Heart right ventricle (tissue), 16 donors: ENCODE measurements around the gene KMT2C. TPM values are rescaled to one million over a fixed set of nuclear protein-coding genes. Genes with fewer than 3 reads are reported as not detected.

ENCODE experiments used
- ATAC-seq, 8 donors: fragments of 200-7000 bp; cut with Tn5 transposase; one replicate each; pipeline ENCODE4 v1.9.1; 2020; ENCODE audit warnings: mild to moderate bottlenecking in 8 of 8, moderate library complexity in 8 of 8, moderate number of reproducible peaks in 1 of 8
- DNase-seq, 2 donors: peaks; one replicate each; pipeline ENCODE4 v3.0.0-alpha.2; 2020
- H3K27ac ChIP-seq, 10 donors: fragments of 200-600 bp; sonication (generic) in 2 of 10; one replicate each; pipeline versions ENCODE4 v1.5.0 to v1.8.0; 2020 to 2022; ENCODE audit warnings: mild to moderate bottlenecking in 3 of 10
- H3K27me3 ChIP-seq, 7 donors: fragments of 200-600 bp; one replicate each; pipeline ENCODE4 v1.8.0; 2021 to 2022; ENCODE audit warnings: mild to moderate bottlenecking in 2 of 7
- H3K36me3 ChIP-seq, 9 donors: fragments of 200-600 bp; sonication (generic) in 1 of 9; one replicate each; pipeline versions ENCODE4 v1.5.0 to v1.8.0; 2020 to 2022; ENCODE audit warnings: mild to moderate bottlenecking in 2 of 9
- H3K4me1 ChIP-seq, 9 donors: fragments of 200-600 bp; sonication (generic) in 1 of 9; one replicate each; pipeline versions ENCODE4 v1.5.0 to v1.8.0; 2020 to 2022; ENCODE audit warnings: mild to moderate bottlenecking in 4 of 9
- H3K4me3 ChIP-seq, 10 donors: fragments of 200-600 bp; sonication (generic) in 2 of 10; one replicate each; pipeline versions ENCODE4 v1.5.0 to v1.8.0; 2020 to 2022; ENCODE audit warnings: mild to moderate bottlenecking in 7 of 10, moderate library complexity in 2 of 10
- H3K9me3 ChIP-seq, 11 donors: fragments of 200-600 bp in 10 of 11; sonication (generic) in 2 of 11; one replicate each; pipeline versions ENCODE4 v1.5.0 to v1.8.0; 2013 to 2022; ENCODE audit warnings: mild to moderate bottlenecking in 2 of 11, control low read depth in 1 of 11, moderate library complexity in 1 of 11
- CTCF ChIP-seq, 9 donors: fragments of 200-600 bp; sonication (generic) in 2 of 9; IDR thresholded peaks; one replicate each; pipeline versions ENCODE4 v1.5.0 to v1.8.0; 2021 to 2022; ENCODE audit warnings: antibody characterized with exemption in 9 of 9, mild to moderate bottlenecking in 5 of 9, moderate library complexity in 1 of 9
- WGBS, 2 donors: extraction: QIAGEN DNeasy Blood & Tissue Kit; methylation state at CpG; one replicate each; pipeline ENCODE4 v1.1.7; 2013; ENCODE audit warnings: inconsistent platforms in 1 of 2; 5-methylcytosine and 5-hydroxymethylcytosine counted together
- intact Hi-C, 10 donors: fragments of 100-400 bp; cut with DNase I; formaldehyde crosslinking; loops; one replicate each; pipeline versions ENCODE4 v1.11.1 to v1.14.2; 2022
- long read RNA-seq, 3 donors: library from polyadenylated mRNA; unstranded; transcript quantifications; one replicate each; pipeline ENCODE4 v2.0.0, GENCODE V29; 2020 to 2021
- polyA plus RNA-seq, 2 donors: library from polyadenylated mRNA; stranded (reverse); fragments of 200-250 nt; gene quantifications; one replicate each; pipeline ENCODE4 v1.2.3, GENCODE V29; 2013
- total RNA-seq, 10 donors: library from RNA; stranded (reverse); fragmentation: NEBNext Ultra II Directional in 3 of 10; extraction: Animal tissue kit (Norgen Biotek cat#: 25700) in 3 of 10; gene quantifications; one replicate each; pipeline versions ENCODE4 v1.2.1 to v1.2.4, GENCODE V29; 2021 to 2023
- donor health status: Arrhythmogenic right ventricular cardiomyopathy.
- donor health status: ischemic (EF 13 %, LVEDD 7.1; RV severe dilation, severe dysfunction).
- donor health status: healthy with polysubstance abuse.
- donor health status: DM: no; HTN: yes; CAD: no.
- donor health status: DM: no; HTN: no; CAD: no.
- donor health status: ischemic (EF 25% LVEDD 6.9; RV normal size, moderate dysfunction).
- donor health status: ischemic (EF 25% LVEDD 5.7; RV mildly dilated, moderate dysfunction).
- donor health status: healthy.
- donor health status: DM: yes; HTN: yes; CAD: no.
- donor health status: Ischemic cardiomyopathy.
- donor health status: ischemic (EF 35%, LVEDD 5.7; RV mildly dilated, moderate dysfunction).
- donor health status: nonischemic (EF 11% LVEDD 7.7; RV severe dilation, severe dysfunction).
- donor health status: DM: yes; HTN: yes; CAD: no.
- donor health status: PGD.
- donor health status: ischemic (EF 29% LVEDD 5.4; RV normal size, mild dysfunction).
- donor health status: nonischemic (EF 23%, LVEDD 6.1; RV moderate dilation, normal function).

Gene KMT2C
- 10 to 100 TPM; 31.3 to 54.3 (median 47.5) TPM for total RNA-seq
- polyA plus RNA-seq, result 10 to 100 TPM in 1 of 2 donors, 1 to 10 TPM in 1; 5.5 to 14.6 TPM
- long read RNA-seq, donor 1, partial matches to known transcripts, result 31 of 42 reads
- long read RNA-seq, donor 1, other reads (novel, unspliced or antisense), result 11 of 42 reads
- long read RNA-seq, donor 2, partial matches to known transcripts, result 19 of 29 reads
- long read RNA-seq, donor 2, other reads (novel, unspliced or antisense), result 10 of 29 reads
- long read RNA-seq, donor 3, partial matches to known transcripts, result 19 of 33 reads
- long read RNA-seq, donor 3, other reads (novel, unspliced or antisense), result 14 of 33 reads

DNA sequence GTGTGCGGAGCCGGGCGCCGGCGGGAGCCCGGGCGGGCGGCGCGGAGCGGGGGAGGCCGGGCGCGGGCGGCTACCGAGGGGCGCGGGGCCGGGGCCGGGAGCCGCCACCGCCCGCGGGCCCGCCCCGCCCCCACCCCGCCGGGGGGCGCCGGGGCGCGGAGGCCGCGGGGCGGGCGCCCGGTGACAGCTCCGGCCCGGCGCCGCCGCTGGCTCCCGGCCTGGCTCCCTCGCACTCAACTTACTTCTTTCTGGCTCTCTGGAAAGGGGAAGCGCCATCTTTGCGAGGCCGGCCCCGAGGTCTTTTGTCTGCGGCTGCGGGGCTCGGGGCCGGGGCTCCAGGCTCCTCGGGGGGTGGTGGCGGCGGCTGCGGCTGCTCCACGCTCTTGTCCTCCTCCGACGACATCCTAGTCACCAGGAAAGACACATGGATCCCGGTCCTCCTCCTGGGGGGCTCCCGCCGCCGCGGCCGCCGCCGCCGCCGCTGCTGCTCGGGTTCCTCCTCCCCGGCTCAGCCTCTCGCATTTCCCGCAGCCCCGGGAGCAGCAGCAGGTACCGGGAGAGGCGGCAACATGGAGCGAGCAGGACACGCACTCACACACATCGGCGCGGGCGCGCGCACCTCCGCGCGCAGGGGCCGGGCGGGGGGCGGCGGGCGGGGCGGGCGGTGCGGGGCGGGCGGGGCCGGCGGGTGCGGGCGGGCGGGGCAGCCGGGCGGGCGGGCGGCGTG lies at the start of gene KMT2C:
Gene KMT2C, minus strand, starts transcription at position 620 of the 727 bp plus-strand sequence. Its CDS starts 217 bp downstream, at position 403.
- no peaks in the 10 kb centered on the region for H3K36me3 ChIP-seq
- intact Hi-C loops, result loop anchor here in 6 of 10 donors (1.0 to 10.0 kb wide), 4 partner anchors 27 to 101 kb away; no protein-coding TSS in a partner anchor
- DNase-seq (peak; percentile 65 to 69), ATAC-seq (peak in 7 of 8 donors; percentile 23 to 48 (median 43))
- peaks cover 4 to 41% (median 35%) of the 10 kb centered on the region in 9 donors for H3K4me1 ChIP-seq
- TF ChIP-seq CTCF (IDR thresholded peaks at IDR 0.05), result no peak
- peak within 1 kb of the TSS; percentile 77 to 99 (median 92) for H3K4me3 ChIP-seq
- H3K27ac ChIP-seq, result peak within 1 kb of the TSS; percentile 93 to 100 (median 98)
- WGBS, 2 donors, result 1% methylated on average over 59 to 101 of the region's 107 CpGs
- H3K9me3 ChIP-seq, result no peaks in the 10 kb centered on the region
- H3K27me3 ChIP-seq, result no peaks in the 10 kb centered on the region

- WGBS, 2 donors, result 87 to 88% methylated on average over 4 of the region's 4 CpGs
- H3K9me3 ChIP-seq, result no peaks in the 10 kb centered on the region
- ATAC-seq (no peak), DNase-seq (no peak)
- TF ChIP-seq CTCF (IDR thresholded peaks at IDR 0.05), result no peak
- no peaks in the 10 kb centered on the region for H3K4me1 ChIP-seq
- no peaks in the 10 kb centered on the region for H3K27me3 ChIP-seq
- no peak overlapping the region for H3K27ac ChIP-seq
- no peak overlapping the region for H3K4me3 ChIP-seq
- intact Hi-C loops, result no loop called here
- H3K36me3 ChIP-seq, result no peaks in the 10 kb centered on the region
Measured at GRCh38 chr7:152481082-152481481, 45.3 kb upstream of the KMT2C start.

DNA sequence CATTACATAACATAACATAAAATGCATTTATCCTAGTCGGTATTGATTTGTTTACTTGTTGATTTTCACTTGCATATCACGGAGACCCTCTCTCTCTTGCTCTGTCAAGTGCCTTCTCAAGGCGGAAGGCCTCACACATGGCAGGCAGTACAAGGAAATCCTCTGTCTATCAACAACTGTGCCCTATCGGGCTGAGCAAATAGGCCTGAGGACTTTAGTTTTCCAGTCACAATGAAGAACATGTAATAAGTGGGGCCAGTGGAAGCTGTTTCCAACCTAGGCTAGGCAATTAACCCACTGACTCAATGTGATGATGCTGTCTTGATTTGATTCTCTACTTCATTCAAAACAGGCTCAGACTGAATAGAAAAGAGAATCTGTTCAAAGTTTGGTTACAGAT lies 44.9 kb upstream of the KMT2C start:
- no peak for ATAC-seq
- Histone ChIP-seq H3K27ac (no peak overlapping the region), H3K27me3 (no peaks in the 10 kb centered on the region), H3K4me3 (no peak overlapping the region), H3K4me1 (no peaks in the 10 kb centered on the region), H3K36me3 (no peaks in the 10 kb centered on the region), H3K9me3 (no peaks in the 10 kb centered on the region)
- intact Hi-C loops, result no loop called here
- DNase-seq, result no peak
- TF ChIP-seq CTCF (IDR thresholded peaks at IDR 0.05), result no peak
- 86 to 89% methylated on average over 4 of the region's 4 CpGs for WGBS, 2 donors

- Histone ChIP-seq H3K9me3 (no peaks in the 10 kb centered on the region), H3K27me3 (no peaks in the 10 kb centered on the region), H3K4me1 (no peaks in the 10 kb centered on the region), H3K27ac (no peak overlapping the region), H3K4me3 (no peak overlapping the region), H3K36me3 (no peaks in the 10 kb centered on the region)
- DNase-seq (no peak), ATAC-seq (no peak)
- TF ChIP-seq CTCF (IDR thresholded peaks at IDR 0.05), result no peak
- intact Hi-C loops, result no loop called here
- WGBS, 2 donors, result 96 to 100% methylated on average over 1 of the region's 1 CpG
Measured at GRCh38 chr7:152479595-152479994, 43.8 kb upstream of the KMT2C start.
